KMS-11 (cell line): ENCODE data around the gene BCL2L12.
"Not testable (repeated sequence)": the region's sequence is repeated elsewhere in the genome, so short reads cannot be mapped to it uniquely, and the experiment has no call there.

Source experiments
- H2AFZ ChIP-seq: fragments of 200-600 bp; sonication (generic); 2 replicates; pipeline ENCODE4 v1.6.1; 2016; ENCODE audit warnings: antibody characterized with exemption, mixed run types, low read depth
- H3K27ac ChIP-seq: fragments of 200-600 bp; sonication (generic); 2 replicates; pipeline ENCODE4 v1.6.1; 2016; ENCODE audit warnings: mild to moderate bottlenecking, mixed run types
- H3K27me3 ChIP-seq: fragments of 200-600 bp; sonication (generic); 2 replicates; pipeline ENCODE4 v1.6.1; 2017; ENCODE audit warnings: mild to moderate bottlenecking, low read depth, mixed run types, moderate library complexity; ENCODE audit not compliant: insufficient read depth
- H3K36me3 ChIP-seq: fragments of 200-600 bp; sonication (generic); 2 replicates; pipeline ENCODE4 v1.6.1; 2017; ENCODE audit warnings: mild to moderate bottlenecking, mixed run types; ENCODE audit not compliant: insufficient read depth
- H3K4me1 ChIP-seq: fragments of 200-600 bp; sonication (generic); 2 replicates; pipeline ENCODE4 v1.6.1; 2016; ENCODE audit warnings: mild to moderate bottlenecking, low read depth, mixed run types; ENCODE audit not compliant: poor library complexity, severe bottlenecking
- H3K4me2 ChIP-seq: fragments of 200-600 bp; sonication (generic); 2 replicates; pipeline ENCODE4 v1.7.0; 2016; ENCODE audit warnings: mild to moderate bottlenecking, mixed run types
- H3K4me3 ChIP-seq: fragments of 200-600 bp; sonication (generic); IDR thresholded peaks from 2 replicates; pipeline ENCODE4 v1.6.1; 2017; ENCODE audit warnings: low read depth, low read length, mixed read lengths; ENCODE audit not compliant: insufficient read depth
- H3K79me2 ChIP-seq: fragments of 200-600 bp; sonication (generic); 2 replicates; pipeline ENCODE4 v1.6.1; 2016; ENCODE audit warnings: low read depth, mixed run types; ENCODE audit not compliant: insufficient read depth
- H3K9ac ChIP-seq: fragments of 200-600 bp; sonication (generic); 2 replicates; pipeline ENCODE4 v1.6.1; 2016; ENCODE audit warnings: mild to moderate bottlenecking, mixed run types
- H4K20me1 ChIP-seq: fragments of 200-600 bp; sonication (generic); 2 replicates; pipeline ENCODE4 v1.6.1; 2016; ENCODE audit warnings: mild to moderate bottlenecking, mixed run types; ENCODE audit not compliant: insufficient read depth
- TF ChIP-seq, protein P1 (sequence below): fragments of 200-600 bp; sonication (generic); conservative IDR thresholded peaks from 2 replicates; pipeline ENCODE4 v1.6.1; 2017; ENCODE audit warnings: low read depth, mild to moderate bottlenecking, antibody characterized with exemption, low read length, moderate library complexity, mixed read lengths

The BCL2L12 gene

DNA sequence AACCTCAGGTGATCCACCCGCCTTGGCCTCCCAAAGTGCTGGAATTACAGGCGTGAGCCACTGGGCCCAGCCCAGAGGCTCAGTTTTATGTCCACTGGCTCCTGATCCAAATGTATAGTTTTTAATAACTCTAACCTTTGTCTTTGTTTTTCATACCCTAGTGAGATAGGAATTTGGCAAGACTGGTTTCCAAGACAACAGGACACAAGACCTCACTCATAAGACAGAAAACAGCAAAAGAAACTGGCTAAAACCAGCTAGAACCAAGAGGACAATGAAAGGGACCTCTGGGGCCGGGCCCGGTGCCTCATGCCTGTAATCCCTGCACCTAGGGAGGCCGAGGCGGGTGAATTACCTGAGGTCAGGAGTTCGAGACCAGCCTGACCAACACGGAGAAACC lies 52.8 kb downstream of the BCL2L12 start:
- no peaks in the 10 kb centered on the region for H3K4me1 ChIP-seq
- H3K4me3 ChIP-seq: no peak overlapping the region
- no peaks in the 10 kb centered on the region for H3K79me2 ChIP-seq
- H2AFZ ChIP-seq: no peak overlapping the region
- H3K27me3 ChIP-seq: peaks cover 2% of the 10 kb centered on the region; the same call in 1 of the 2 replicates
- no peaks in the 10 kb centered on the region for H4K20me1 ChIP-seq
- no peaks in the 10 kb centered on the region for H3K36me3 ChIP-seq
- H3K4me2 ChIP-seq: no peak overlapping the region
- H3K27ac ChIP-seq: no peak overlapping the region
- TF ChIP-seq, protein P1, sequence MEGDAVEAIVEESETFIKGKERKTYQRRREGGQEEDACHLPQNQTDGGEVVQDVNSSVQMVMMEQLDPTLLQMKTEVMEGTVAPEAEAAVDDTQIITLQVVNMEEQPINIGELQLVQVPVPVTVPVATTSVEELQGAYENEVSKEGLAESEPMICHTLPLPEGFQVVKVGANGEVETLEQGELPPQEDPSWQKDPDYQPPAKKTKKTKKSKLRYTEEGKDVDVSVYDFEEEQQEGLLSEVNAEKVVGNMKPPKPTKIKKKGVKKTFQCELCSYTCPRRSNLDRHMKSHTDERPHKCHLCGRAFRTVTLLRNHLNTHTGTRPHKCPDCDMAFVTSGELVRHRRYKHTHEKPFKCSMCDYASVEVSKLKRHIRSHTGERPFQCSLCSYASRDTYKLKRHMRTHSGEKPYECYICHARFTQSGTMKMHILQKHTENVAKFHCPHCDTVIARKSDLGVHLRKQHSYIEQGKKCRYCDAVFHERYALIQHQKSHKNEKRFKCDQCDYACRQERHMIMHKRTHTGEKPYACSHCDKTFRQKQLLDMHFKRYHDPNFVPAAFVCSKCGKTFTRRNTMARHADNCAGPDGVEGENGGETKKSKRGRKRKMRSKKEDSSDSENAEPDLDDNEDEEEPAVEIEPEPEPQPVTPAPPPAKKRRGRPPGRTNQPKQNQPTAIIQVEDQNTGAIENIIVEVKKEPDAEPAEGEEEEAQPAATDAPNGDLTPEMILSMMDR: no peak
- H3K9ac ChIP-seq: no peak overlapping the region

DNA sequence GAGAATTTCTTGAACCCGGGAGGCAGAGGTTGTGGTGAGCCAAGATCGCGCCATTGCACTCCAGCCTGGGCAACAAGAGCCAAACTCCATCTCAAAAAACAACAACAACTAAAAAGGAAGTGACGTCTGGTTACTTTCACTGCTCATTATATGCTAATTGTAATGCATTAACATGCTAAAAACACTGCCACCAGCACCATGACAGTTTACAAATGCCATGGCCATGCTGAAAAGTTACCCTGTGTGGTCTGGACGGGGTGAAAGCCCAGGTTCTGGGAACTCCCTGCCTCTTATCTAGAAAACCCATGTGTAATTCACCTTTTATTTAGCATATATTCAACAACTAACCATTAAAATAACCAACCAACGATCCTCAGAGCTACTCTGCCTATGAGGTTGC lies 53.3 kb downstream of the BCL2L12 start:
- Histone ChIP-seq H3K27ac (no peak overlapping the region), H4K20me1 (no peaks in the 10 kb centered on the region), H2AFZ (no peak overlapping the region)

DNA sequence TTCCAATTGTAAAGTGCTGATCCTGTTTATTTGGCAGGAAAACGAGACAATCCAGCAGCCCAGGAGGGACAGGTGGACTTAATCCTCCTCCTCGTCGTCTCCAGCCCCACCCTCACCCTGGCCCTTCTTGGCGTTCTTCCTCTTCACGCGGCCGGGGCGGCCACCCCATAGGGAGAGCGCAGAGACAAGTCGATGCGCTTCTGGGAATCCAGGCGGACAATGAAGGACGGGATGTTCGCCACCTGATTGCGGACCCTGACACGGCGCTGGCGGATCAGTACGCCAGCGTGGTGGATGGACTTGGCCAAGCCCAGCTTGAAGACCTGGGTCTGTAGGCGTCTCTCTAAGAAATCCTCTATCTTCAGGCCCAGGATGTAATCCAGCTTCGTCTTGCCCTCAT lies 53.7 kb downstream of the BCL2L12 start:
- H3K36me3 ChIP-seq, H4K20me1 ChIP-seq, H3K4me1 ChIP-seq, H3K9ac ChIP-seq, H3K4me3 ChIP-seq, H3K27ac ChIP-seq, H3K4me2 ChIP-seq, H2AFZ ChIP-seq, H3K79me2 ChIP-seq: not testable (repeated sequence)
- peaks cover 10% of the 10 kb centered on the region; the same call in 1 of the 2 replicates for H3K27me3 ChIP-seq

More for the DNA sequence above, 53.3 kb downstream of the BCL2L12 start:
- H3K4me2 ChIP-seq: no peak overlapping the region
- H3K9ac ChIP-seq: no peak overlapping the region
- no peaks in the 10 kb centered on the region for H3K4me1 ChIP-seq
- H3K4me3 ChIP-seq: no peak overlapping the region
- H3K27me3 ChIP-seq: peaks cover 7% of the 10 kb centered on the region; the same call in 1 of the 2 replicates
- no peaks in the 10 kb centered on the region for H3K36me3 ChIP-seq
- TF ChIP-seq, protein P1: no peak
- H3K79me2 ChIP-seq: no peaks in the 10 kb centered on the region
